ENCODE measurements around the gene HIP1. TPM values are rescaled to one million over a fixed set of nuclear protein-coding genes. Genes with fewer than 3 reads are reported as not detected.

HIP1 gene
- total and polyA plus RNA-seq, 9 of the 15 experiments (the other 6 are each of a cell fraction or from before 2014, with no cell fraction given) = 2.4 to 13.7 (median 9.5) TPM

GRCh38 chr7:75738975-75739795, 444 bp upstream of the HIP1 start (continued):
- TF ChIP-seq ZNF311 (CRISPR knock-in tag; IDR thresholded peaks at IDR 0.05) (no peak), RNF219 (CRISPR knock-in tag; IDR thresholded peaks at IDR 0.05) (no peak), ZNF518B (CRISPR knock-in tag; IDR thresholded peaks at IDR 0.05) (no peak), TEAD1 (CRISPR knock-in tag; IDR thresholded peaks at IDR 0.05) (no peak), SMARCC2 (IDR thresholded peaks at IDR 0.05; ENCODE audit: low read depth) (no peak), NR2C1 (IDR thresholded peaks at IDR 0.05) (no peak), NR2C1 (tag; IDR thresholded peaks at IDR 0.05) (no peak), THRB (CRISPR knock-in tag; conservative IDR thresholded peaks at IDR 0.05) (no peak), NR3C1 (CRISPR knock-in tag; IDR thresholded peaks at IDR 0.05) (no peak), FOXP4 (CRISPR knock-in tag; IDR thresholded peaks at IDR 0.05; ENCODE audit: borderline replicate concordance) (no peak), YY1 (IDR thresholded peaks at IDR 0.05; ENCODE audit: borderline replicate concordance in 1 of 3, control insufficient read depth in 1 of 3, extremely low read depth in 1 of 3, insufficient read depth in 3 of 3, insufficient read length in 1 of 3, insufficient replicate concordance in 2 of 3, low read depth in 1 of 3, low read length in 2 of 3) (peak in 1 of 3 experiments; percentile 34), CXXC5 (CRISPR knock-in tag; IDR thresholded peaks at IDR 0.05) (peak; percentile 91), SP1 (CRISPR knock-in tag; IDR thresholded peaks at IDR 0.05) (peak; percentile 77), ZBED1 (IDR thresholded peaks at IDR 0.05) (no peak), JUNB (CRISPR knock-in tag; conservative IDR thresholded peaks at IDR 0.05) (no peak), RFX5 (IDR thresholded peaks at IDR 0.05; ENCODE audit: low read depth, low read length) (no peak)
